HG03354 (cell line): Measurements from ENCODE around the gene ZCCHC24.

Source experiments
- ATAC-seq: cut with Tn5 transposase; IDR thresholded peaks from one replicate; pipeline ENCODE4 v1.9.1; 2021; ENCODE audit warnings: mild to moderate bottlenecking; ENCODE audit not compliant: unreplicated experiment, poor library complexity, severe bottlenecking

Gene ZCCHC24

GRCh38 chr10:79445161-79445976 is at the start of gene ZCCHC24:
TSS of gene ZCCHC24 (minus strand) at chr10:79445624. CDS start at chr10:79445440, 184 bp downstream.
- ATAC-seq, result peak; percentile 94

GRCh38 chr10:79493806-79494205 is 48.4 kb upstream of the ZCCHC24 start:
- no peak for ATAC-seq

- ATAC-seq, result no peak
Observed at GRCh38 chr10:79492839-79493238, 47.4 kb upstream of the ZCCHC24 start.

- no peak for ATAC-seq
Observed at GRCh38 chr10:79492256-79492655, 46.8 kb upstream of the ZCCHC24 start.

- peak; percentile 38 for ATAC-seq
Observed at GRCh38 chr10:79491143-79491835, 45.9 kb upstream of the ZCCHC24 start.

GRCh38 chr10:79490400-79491142 is 45.1 kb upstream of the ZCCHC24 start:
- ATAC-seq, result no peak

GRCh38 chr10:79488870-79489269 is 43.4 kb upstream of the ZCCHC24 start:
- no peak for ATAC-seq

- ATAC-seq, result no peak
Observed at GRCh38 chr10:79488336-79488735, 42.9 kb upstream of the ZCCHC24 start.

GRCh38 chr10:79487296-79488194 is 42.1 kb upstream of the ZCCHC24 start:
- peak; percentile 83 for ATAC-seq

GRCh38 chr10:79484476-79484875 is 39.1 kb upstream of the ZCCHC24 start:
- ATAC-seq, result no peak

- no peak for ATAC-seq
Observed at GRCh38 chr10:79483948-79484347, 38.5 kb upstream of the ZCCHC24 start.

GRCh38 chr10:79483299-79483698 is 37.9 kb upstream of the ZCCHC24 start:
- no peak for ATAC-seq

GRCh38 chr10:79482741-79483140 is 37.3 kb upstream of the ZCCHC24 start:
- ATAC-seq, result no peak

- ATAC-seq, result no peak
Observed at GRCh38 chr10:79482304-79482703, 36.9 kb upstream of the ZCCHC24 start.

- no peak for ATAC-seq
Observed at GRCh38 chr10:79479283-79479909, 34.0 kb upstream of the ZCCHC24 start.

GRCh38 chr10:79477456-79477855 is 32.0 kb upstream of the ZCCHC24 start:
- ATAC-seq, result no peak

GRCh38 chr10:79476645-79477044 is 31.2 kb upstream of the ZCCHC24 start:
- no peak for ATAC-seq

- no peak for ATAC-seq
Observed at GRCh38 chr10:79475877-79476276, 30.5 kb upstream of the ZCCHC24 start.

- no peak for ATAC-seq
Observed at GRCh38 chr10:79475119-79475653, 29.8 kb upstream of the ZCCHC24 start.
